GM12892 (cell line): ENCODE results near the gene ASCC1.

Source experiments
- POLR2A ChIP-seq: IDR thresholded peaks from 2 replicates; pipeline ENCODE4 v1.6.1; 2011; ENCODE audit warnings: low read depth, low read length, control low read depth
- POLR2AphosphoS5 ChIP-seq: IDR thresholded peaks from 2 replicates; pipeline ENCODE4 v1.6.1; 2011; ENCODE audit warnings: low read depth, low read length, control low read depth

GRCh38 chr10:72219235-72219814 lies 3.2 kb upstream of the ASCC1 start:
- TF ChIP-seq POLR2A (no peak), POLR2AphosphoS5 (no peak)
